Prostate gland (tissue), 2 donors: ENCODE measurements around the gene ADAMTSL2. TPM values are rescaled to one million over a fixed set of nuclear protein-coding genes. Genes with fewer than 3 reads are reported as not detected.

Source experiments
- DNase-seq: peaks from one replicate; pipeline ENCODE4 v3.0.0-alpha.2; 2019; ENCODE audit warnings: low spot score
- H3K27ac ChIP-seq, 2 donors: fragments of 200-600 bp; sonication (generic); 2 replicates each; pipeline ENCODE4 v1.5.1; 2017 to 2019
- H3K27me3 ChIP-seq: fragments of 200-600 bp; sonication (generic); replicated peaks from 2 replicates; pipeline ENCODE4 v1.5.1; 2019; ENCODE audit not compliant: insufficient read depth
- H3K36me3 ChIP-seq, 2 donors: fragments of 200-600 bp; sonication (generic); 1 replicate in 1 of 2; 2 replicates in 1 of 2; pipeline versions ENCODE4 v1.5.1 to v1.8.1; 2017 to 2019
- H3K4me1 ChIP-seq: fragments of 200-600 bp; sonication (generic); replicated peaks from 2 replicates; pipeline ENCODE4 v1.5.1; 2019
- H3K4me3 ChIP-seq, 2 donors: fragments of 200-600 bp; sonication (generic); 2 replicates each; pipeline ENCODE4 v1.5.1; 2017 to 2019
- H3K9me3 ChIP-seq: fragments of 200-600 bp; sonication (generic); 2 replicates; pipeline ENCODE4 v1.5.1; 2017
- POLR2A ChIP-seq: fragments of 450-650 bp; IDR thresholded peaks from one replicate; pipeline ENCODE4 v1.6.1; 2016; ENCODE audit warnings: antibody characterized with exemption, mild to moderate bottlenecking
- POLR2AphosphoS5 ChIP-seq: sonication (generic); formaldehyde crosslinking; IDR thresholded peaks from one replicate; pipeline ENCODE4 v1.6.1; 2017; ENCODE audit warnings: antibody characterized with exemption
- whole genome bisulfite sequencing: methylation state at CpG from one replicate; pipeline ENCODE4 v1.1.5; 2018; 5-methylcytosine and 5-hydroxymethylcytosine counted together
- intact Hi-C: fragments of 100-400 bp; cut with DNase I; formaldehyde crosslinking; loops from one replicate; pipeline ENCODE4 v1.14.2; 2022
- total RNA-seq, 2 donors: library from RNA; depleted of rRNA; stranded (reverse); fragments of >200 nt; gene quantifications; one replicate each; pipeline ENCODE4 v1.1.0, GENCODE V29; 2016
- TF ChIP-seq, protein P1 (sequence below), 4 experiments: fragments of 200-600 bp in 2 of 4; fragments of 450-650 bp in 2 of 4; sonication (generic) in 2 of 4; IDR thresholded peaks; 1 replicate in 3 of 4; 2 replicates in 1 of 4; pipeline ENCODE4 v1.5.1; 2016 to 2019; ENCODE audit warnings: antibody characterized with exemption in 4 of 4, mild to moderate bottlenecking in 2 of 4, moderate library complexity in 2 of 4

ADAMTSL2 gene
- total RNA-seq, 2 donors from 2014 or later, result 1.6 to 11.6 TPM

GRCh38 chr9:133489253-133490190, 45.0 kb upstream of the ADAMTSL2 start:
- H3K9me3 ChIP-seq, result no peaks in the 10 kb centered on the region

DNA sequence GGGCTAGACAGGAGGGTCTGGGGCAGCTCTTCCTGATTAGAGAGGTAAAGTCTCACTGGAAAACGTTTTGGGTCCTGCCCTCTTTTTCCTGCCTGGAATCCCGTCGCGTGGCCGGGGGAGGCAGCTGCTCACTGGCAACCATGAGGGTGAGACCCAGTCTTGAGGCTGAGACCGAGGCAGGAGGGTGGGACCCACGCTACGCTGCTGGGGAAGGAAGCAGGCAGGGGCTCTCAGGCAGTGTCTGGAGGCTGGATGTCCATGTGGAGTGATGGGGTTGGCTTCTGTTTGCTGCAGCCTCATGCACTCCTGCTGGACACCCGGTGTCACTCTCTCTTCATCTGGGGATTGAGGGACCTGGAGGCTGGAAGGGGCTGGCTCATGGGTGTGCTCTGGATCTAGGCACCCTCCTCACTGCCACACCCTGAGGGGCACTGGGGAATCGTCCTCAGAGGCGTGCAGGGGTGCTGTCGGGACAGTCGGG, 44.3 kb upstream of the ADAMTSL2 start:
- Histone ChIP-seq H3K4me3 (no peak overlapping the region), H3K36me3 (no peaks in the 10 kb centered on the region), H3K27me3 (no peaks in the 10 kb centered on the region), H3K9me3 (no peaks in the 10 kb centered on the region), H3K4me1 (peaks cover 2% of the 10 kb centered on the region), H3K27ac (no peak overlapping the region)
- TF ChIP-seq, protein P1, sequence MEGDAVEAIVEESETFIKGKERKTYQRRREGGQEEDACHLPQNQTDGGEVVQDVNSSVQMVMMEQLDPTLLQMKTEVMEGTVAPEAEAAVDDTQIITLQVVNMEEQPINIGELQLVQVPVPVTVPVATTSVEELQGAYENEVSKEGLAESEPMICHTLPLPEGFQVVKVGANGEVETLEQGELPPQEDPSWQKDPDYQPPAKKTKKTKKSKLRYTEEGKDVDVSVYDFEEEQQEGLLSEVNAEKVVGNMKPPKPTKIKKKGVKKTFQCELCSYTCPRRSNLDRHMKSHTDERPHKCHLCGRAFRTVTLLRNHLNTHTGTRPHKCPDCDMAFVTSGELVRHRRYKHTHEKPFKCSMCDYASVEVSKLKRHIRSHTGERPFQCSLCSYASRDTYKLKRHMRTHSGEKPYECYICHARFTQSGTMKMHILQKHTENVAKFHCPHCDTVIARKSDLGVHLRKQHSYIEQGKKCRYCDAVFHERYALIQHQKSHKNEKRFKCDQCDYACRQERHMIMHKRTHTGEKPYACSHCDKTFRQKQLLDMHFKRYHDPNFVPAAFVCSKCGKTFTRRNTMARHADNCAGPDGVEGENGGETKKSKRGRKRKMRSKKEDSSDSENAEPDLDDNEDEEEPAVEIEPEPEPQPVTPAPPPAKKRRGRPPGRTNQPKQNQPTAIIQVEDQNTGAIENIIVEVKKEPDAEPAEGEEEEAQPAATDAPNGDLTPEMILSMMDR (IDR thresholded peaks at IDR 0.05), result no peak
- intact Hi-C loops, result no loop called here
- DNase-seq, result no peak
- 79% methylated on average over 13 of the region's 13 CpGs for WGBS

More at GRCh38 chr9:133489253-133490190, 45.0 kb upstream of the ADAMTSL2 start:
- no peaks in the 10 kb centered on the region for H3K36me3 ChIP-seq
- DNase-seq, result no peak
- intact Hi-C loops, result loop anchor here (5.0 kb wide), 1 partner anchor 302 kb away; no protein-coding TSS in a partner anchor
- H3K27me3 ChIP-seq, result no peaks in the 10 kb centered on the region
- peaks cover 6% of the 10 kb centered on the region for H3K4me1 ChIP-seq
- H3K27ac ChIP-seq, result no peak overlapping the region
- TF ChIP-seq, protein P1 (IDR thresholded peaks at IDR 0.05), result no peak
- TF ChIP-seq POLR2A (no peak), POLR2AphosphoS5 (no peak)
- 86% methylated on average over 19 of the region's 19 CpGs for WGBS
- H3K4me3 ChIP-seq, result no peak overlapping the region

DNA sequence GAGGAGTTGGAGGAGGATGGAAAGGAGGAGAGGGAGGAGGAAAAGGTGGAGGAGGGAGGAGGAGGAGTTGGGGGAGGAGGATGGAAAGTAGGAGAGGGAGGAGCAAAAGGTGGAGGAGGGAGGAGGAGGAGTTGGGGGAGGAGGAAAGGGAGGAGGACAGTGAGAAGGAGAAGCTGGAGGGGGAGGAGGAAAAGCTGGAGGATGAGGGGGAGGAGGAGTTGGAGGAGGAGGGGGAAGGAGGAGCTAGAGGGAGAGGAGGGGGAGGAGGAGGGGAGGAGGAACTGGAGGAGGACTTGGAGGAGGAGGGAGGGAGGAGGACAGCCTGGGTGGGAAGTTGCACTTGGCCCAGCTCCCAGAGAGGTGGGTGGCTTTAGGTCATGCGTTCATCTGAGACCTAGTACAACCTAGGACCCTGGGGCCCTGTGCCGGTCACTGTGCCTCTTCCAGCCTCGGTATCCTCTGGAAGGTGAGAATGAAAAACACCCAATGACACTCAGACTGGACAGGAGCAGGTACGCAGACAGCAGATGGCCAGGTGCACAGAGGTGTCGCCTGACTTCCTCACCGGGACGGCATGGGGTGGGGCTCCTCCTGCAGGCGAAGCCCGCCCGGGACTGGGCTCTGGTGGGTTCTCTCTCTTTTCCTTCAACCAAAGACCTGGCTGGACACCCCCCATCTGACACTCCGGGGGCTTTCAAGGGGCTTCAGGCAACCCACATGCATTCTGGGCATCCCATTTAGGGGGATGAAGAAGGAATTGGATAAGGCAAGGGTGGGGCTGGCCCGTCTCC, 43.4 kb upstream of the ADAMTSL2 start:
- no peak for DNase-seq
- Histone ChIP-seq H3K9me3 (no peaks in the 10 kb centered on the region), H3K27me3 (no peaks in the 10 kb centered on the region), H3K4me3 (no peak overlapping the region), H3K36me3 (no peaks in the 10 kb centered on the region), H3K4me1 (no peaks in the 10 kb centered on the region), H3K27ac (no peak overlapping the region)
- TF ChIP-seq, protein P1 (IDR thresholded peaks at IDR 0.05), result no peak
- TF ChIP-seq POLR2A (no peak), POLR2AphosphoS5 (no peak)
- WGBS, result 85% methylated on average over 11 of the region's 12 CpGs
- intact Hi-C loops, result no loop called here

DNA sequence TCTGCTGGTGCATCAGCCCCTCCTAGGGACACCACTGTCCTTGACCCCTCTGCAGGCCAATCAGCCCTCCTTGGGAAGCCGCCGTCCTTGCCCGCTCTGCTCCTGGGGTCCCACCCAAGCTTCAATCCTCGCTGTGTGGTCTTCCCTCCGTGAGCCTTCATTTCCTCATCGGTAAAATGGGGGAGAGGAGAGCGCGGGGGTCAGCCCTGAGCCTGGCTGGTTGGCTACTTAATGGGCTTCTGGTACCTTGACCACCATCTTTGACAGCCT, 42.9 kb upstream of the ADAMTSL2 start:
- TF ChIP-seq POLR2A (no peak), POLR2AphosphoS5 (no peak)
- TF ChIP-seq, protein P1 (IDR thresholded peaks at IDR 0.05), result no peak
- intact Hi-C loops, result no loop called here
- no peaks in the 10 kb centered on the region for H3K9me3 ChIP-seq
- 97% methylated on average over 8 of the region's 8 CpGs for WGBS
- DNase-seq, result no peak
- H3K27me3 ChIP-seq, result peaks cover 2% of the 10 kb centered on the region
- no peak overlapping the region for H3K27ac ChIP-seq
- H3K4me1 ChIP-seq, result no peaks in the 10 kb centered on the region
- H3K4me3 ChIP-seq, result no peak overlapping the region
- H3K36me3 ChIP-seq, result no peaks in the 10 kb centered on the region
